NCI-H187 treated with DMSO at 0.1 percent for 48 hours (cell line): ENCODE measurements around the gene KIF3A.

Experiments used
- DNase-seq: peaks from one replicate; lab custom pipeline; 2025; lab: John Stamatoyannopoulos, UW

The KIF3A gene

GRCh38 chr5:132753135-132753987 is 16.0 kb upstream of the KIF3A start:
- no peak for DNase-seq

DNA sequence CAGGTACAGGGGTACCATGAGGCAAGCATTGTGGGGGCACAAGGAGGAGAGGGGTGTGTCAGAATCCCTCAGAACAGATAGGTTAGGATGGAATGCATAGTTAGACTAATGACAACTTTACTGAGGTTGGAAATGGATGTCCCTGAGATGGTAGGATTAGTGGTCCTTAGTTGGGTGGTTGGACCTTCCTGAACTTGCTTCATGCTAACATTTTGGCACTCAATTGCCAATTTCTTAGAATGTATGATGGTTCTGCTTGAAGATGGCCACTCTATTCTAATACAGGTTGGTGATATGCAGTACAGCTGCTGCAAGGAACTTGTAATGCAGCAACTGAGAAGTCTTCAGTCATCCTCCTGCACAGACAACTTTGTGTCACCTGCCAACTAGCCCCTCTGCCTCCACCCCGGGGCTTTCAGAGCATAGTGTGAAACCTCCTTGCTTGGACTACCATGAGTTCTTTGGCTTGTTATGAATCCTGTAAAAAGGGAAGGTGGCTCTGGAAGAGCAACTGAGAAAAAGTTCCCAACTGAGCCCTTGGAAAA is 15.3 kb upstream of the KIF3A start:
- DNase-seq = no peak

DNA sequence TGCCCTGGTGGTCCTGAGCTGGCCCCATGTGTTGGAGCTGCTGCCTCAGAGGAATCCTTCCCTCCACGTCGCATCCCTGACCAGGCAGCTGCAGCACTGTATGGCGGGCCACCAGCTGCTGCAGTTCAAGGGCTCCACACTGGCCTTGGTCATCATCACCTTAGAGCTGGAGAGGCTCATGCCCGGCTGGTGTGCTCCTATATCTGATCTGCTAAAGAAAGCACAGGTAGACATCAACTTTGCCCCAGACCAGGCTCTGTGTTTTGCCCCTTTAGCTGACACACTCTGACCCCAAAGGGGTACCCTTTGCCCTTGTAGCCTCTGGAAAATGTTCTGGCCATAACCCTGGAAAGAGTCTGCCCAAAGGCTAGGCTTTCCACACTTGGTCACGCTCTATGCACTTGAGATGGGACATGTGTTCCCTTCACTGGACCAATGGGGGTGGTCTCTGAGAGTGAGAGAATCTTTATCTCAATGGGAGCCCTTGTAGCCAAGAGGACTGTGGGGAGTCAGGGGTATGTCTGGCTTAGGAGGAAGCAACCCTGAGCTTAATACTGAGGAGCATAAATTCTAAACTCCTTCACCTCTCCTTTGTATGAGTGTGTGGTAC is 14.7 kb upstream of the KIF3A start:
- DNase-seq = no peak

GRCh38 chr5:132751444-132751843 is 14.1 kb upstream of the KIF3A start:
- no peak for DNase-seq

GRCh38 chr5:132750471-132751230 is 13.3 kb upstream of the KIF3A start:
- no peak for DNase-seq

GRCh38 chr5:132749506-132749905 is 12.2 kb upstream of the KIF3A start:
- DNase-seq = no peak

DNA sequence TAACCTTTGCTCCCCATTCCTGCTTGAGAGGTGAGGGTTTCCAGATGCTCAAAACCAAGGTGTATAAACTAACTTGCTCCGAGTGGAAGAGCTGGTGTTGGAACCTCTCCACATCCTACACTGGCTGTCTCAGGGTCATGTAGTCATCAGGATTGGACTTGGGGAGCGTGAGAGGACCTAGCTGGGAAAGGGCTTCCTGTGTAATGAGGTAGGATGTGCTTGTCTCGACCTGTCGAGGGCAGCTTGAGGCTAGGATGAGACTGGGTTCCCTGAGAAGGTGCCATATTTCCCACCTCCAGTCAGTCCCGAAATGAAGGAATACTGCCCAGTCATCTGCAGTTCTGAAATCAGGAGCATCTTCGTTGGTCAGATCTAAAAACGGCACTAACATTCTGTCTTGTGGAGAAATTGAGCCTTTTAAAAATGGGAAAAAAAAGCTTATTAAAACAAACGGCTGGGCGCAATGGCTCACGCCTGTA is 11.2 kb upstream of the KIF3A start:
- DNase-seq = no peak

DNA sequence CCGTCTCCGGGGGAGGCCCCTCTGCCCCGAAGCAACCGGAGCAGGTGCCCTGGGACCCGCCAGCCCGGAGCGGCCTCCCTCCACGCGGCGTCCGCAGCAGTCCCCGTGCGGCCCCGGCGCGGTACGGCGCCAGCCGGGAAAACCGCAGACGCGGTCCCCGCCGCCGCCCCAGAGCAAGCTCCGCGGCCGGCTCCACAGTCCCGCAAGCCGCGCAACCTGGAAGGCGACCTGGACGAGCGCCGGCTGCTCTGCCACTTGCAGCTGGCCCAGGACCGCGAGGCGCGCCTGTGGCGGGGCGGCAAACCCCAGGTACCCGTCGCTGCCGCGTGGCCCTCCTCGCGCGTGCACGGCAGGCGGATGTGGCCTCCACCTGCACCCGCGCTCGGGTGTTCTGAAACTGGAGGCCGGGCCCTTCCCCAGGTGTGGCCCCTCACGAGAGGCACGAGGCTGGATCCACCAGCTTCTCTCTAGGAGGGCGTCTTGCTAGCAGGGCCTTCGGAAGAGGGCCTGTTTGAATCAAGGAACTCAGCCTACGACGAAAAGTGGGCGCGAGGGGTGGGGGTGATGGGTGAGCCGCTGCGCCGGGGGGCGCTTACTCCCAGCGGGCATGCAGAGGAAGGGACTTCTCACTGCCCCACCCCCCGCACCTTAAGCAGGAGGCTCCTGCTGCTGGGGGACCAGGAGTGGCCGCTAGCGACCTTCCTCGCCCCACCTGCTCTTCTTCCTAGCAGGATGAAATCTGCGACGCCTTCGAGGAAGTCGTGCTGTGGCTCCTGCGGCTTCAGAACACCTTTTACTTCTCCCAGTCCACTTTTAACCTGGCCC is 10.5 kb upstream of the KIF3A start:
- DNase-seq = no peak

DNA sequence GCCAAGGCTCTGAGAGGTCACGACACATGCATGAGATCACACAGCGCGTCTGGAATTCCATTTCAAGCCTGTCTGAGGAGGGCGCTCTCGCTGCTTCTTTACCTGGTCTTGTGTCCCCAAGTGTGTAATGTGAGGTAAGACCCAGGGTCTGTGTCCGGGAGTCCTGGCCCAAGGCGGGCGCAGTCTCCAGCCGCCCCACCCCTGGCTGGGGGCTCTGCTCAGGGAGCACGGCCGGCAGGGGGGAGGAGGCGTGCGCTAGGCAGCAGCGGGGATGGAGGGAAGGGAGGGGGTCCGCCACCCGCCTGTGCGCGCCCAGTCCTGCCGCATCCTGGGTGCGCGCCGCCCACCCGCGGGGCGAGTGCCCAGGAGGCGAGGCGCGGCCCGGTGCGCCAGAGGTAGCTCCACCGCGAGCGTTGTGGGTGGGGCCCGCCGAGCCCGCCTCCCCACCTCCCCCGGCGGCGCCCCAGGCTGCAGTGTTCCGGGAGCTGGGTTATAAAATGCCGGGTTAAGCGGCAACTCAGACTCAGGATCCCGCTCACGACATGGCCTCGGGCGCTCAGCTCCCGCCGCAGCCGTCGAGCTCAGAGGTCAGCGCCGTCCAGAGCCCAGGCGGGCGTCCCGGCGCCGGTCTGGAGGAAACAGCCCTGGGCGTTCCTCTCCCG is 9.7 kb upstream of the KIF3A start, which contains the start of gene CCNI2:
Gene CCNI2 (plus strand): TSS at position 473 of the 662 bp plus-strand sequence. CDS start 70 bp downstream, at position 543.
- no peak for DNase-seq

DNA sequence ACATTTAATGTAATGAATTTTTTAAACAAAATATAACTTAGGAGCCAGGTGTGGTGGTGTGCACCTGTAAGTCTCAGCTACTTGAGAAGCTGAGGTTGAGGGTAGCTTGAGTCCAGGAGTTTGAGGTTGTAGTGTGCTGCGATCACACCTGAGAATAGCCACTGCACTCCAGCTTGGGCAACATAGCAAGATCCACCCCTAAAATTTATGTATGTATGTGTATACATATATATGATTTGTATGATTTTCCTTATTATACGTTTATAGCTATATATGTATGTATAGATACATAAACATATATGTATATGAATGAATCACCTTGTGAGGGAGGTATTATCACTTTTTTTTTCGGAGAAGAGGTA is 9.2 kb upstream of the KIF3A start:
- no peak for DNase-seq

DNA sequence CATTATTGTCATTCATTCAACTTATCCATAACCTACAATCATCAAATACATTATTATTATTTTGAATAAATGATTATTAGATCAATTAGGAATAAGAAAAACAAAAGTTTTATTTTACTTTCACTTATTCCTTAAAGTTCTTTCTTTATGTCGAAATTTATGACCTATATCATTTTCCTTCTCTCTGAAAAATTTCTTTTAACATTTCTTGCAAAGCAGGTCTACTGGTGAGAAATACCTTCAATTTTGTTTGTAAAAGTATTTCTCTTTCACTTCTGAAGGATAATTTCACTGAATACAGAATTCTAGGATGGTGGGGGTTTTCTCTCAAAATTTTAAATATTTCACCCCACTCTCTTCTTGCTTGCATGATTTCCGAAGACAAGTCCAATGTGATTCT is 7.3 kb upstream of the KIF3A start:
- DNase-seq = no peak

GRCh38 chr5:132742626-132743025 is 5.3 kb upstream of the KIF3A start:
- no peak for DNase-seq

GRCh38 chr5:132742158-132742557 is 4.8 kb upstream of the KIF3A start:
- no peak for DNase-seq

- DNase-seq = no peak
Measured at GRCh38 chr5:132739232-132739631, 1.9 kb upstream of the KIF3A start.

GRCh38 chr5:132737982-132738681 is 786 bp upstream of the KIF3A start:
- no peak for DNase-seq

- no peak for DNase-seq
Measured at GRCh38 chr5:132734687-132735086, 2.7 kb downstream of the KIF3A start.

DNA sequence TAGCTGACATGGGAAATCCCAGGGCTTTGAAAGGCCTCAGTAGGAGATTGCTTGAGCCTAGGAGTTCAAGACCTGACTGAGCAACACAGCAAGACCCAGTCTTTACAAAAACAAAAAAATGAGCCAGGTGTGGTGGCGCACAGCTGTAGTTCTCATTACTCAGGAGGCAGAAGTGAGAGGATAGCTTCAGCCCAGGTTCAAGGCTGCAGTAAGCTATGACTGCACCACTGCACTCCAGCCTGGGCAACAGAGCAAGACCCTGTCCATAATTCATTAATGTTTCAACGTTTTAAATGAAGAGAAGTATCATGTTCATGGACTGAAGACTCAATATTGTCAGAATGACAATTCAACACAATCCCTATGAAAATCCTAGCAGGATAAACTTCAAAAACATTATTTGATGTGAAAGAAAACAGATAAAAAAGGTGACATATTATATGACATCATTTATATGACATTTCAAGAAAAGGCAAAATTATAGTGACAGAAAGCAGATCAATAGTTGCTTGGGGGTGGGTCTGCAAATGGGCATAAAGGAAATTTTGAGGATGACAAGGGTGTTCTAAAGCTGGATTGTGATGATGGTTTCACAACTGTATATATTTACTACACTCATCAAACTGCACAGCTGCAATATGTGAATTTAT is 3.7 kb downstream of the KIF3A start:
- no peak for DNase-seq

GRCh38 chr5:132729896-132730295 is 7.5 kb downstream of the KIF3A start:
- no peak for DNase-seq

GRCh38 chr5:132725745-132726144 is 11.6 kb downstream of the KIF3A start:
- no peak for DNase-seq
